Heart right ventricle (tissue), 16 donors: ENCODE data around the gene NECTIN3. TPM values are rescaled to one million over a fixed set of nuclear protein-coding genes. Genes with fewer than 3 reads are reported as not detected.

Experiments
- ATAC-seq, 8 donors: fragments of 200-7000 bp; cut with Tn5 transposase; one replicate each; pipeline ENCODE4 v1.9.1; 2020; ENCODE audit warnings: mild to moderate bottlenecking in 8 of 8, moderate library complexity in 8 of 8, moderate number of reproducible peaks in 1 of 8
- DNase-seq, 2 donors: peaks; one replicate each; pipeline ENCODE4 v3.0.0-alpha.2; 2020
- H3K27ac ChIP-seq, 10 donors: fragments of 200-600 bp; sonication (generic) in 2 of 10; one replicate each; pipeline versions ENCODE4 v1.5.0 to v1.8.0; 2020 to 2022; ENCODE audit warnings: mild to moderate bottlenecking in 3 of 10
- H3K27me3 ChIP-seq, 7 donors: fragments of 200-600 bp; one replicate each; pipeline ENCODE4 v1.8.0; 2021 to 2022; ENCODE audit warnings: mild to moderate bottlenecking in 2 of 7
- H3K36me3 ChIP-seq, 9 donors: fragments of 200-600 bp; sonication (generic) in 1 of 9; one replicate each; pipeline versions ENCODE4 v1.5.0 to v1.8.0; 2020 to 2022; ENCODE audit warnings: mild to moderate bottlenecking in 2 of 9
- H3K4me1 ChIP-seq, 9 donors: fragments of 200-600 bp; sonication (generic) in 1 of 9; one replicate each; pipeline versions ENCODE4 v1.5.0 to v1.8.0; 2020 to 2022; ENCODE audit warnings: mild to moderate bottlenecking in 4 of 9
- H3K4me3 ChIP-seq, 10 donors: fragments of 200-600 bp; sonication (generic) in 2 of 10; one replicate each; pipeline versions ENCODE4 v1.5.0 to v1.8.0; 2020 to 2022; ENCODE audit warnings: mild to moderate bottlenecking in 7 of 10, moderate library complexity in 2 of 10
- H3K9me3 ChIP-seq, 11 donors: fragments of 200-600 bp in 10 of 11; sonication (generic) in 2 of 11; one replicate each; pipeline versions ENCODE4 v1.5.0 to v1.8.0; 2013 to 2022; ENCODE audit warnings: mild to moderate bottlenecking in 2 of 11, control low read depth in 1 of 11, moderate library complexity in 1 of 11
- CTCF ChIP-seq, 9 donors: fragments of 200-600 bp; sonication (generic) in 2 of 9; IDR thresholded peaks; one replicate each; pipeline versions ENCODE4 v1.5.0 to v1.8.0; 2021 to 2022; ENCODE audit warnings: antibody characterized with exemption in 9 of 9, mild to moderate bottlenecking in 5 of 9, moderate library complexity in 1 of 9
- WGBS, 2 donors: extraction: QIAGEN DNeasy Blood & Tissue Kit; methylation state at CpG; one replicate each; pipeline ENCODE4 v1.1.7; 2013; ENCODE audit warnings: inconsistent platforms in 1 of 2; 5-methylcytosine and 5-hydroxymethylcytosine counted together
- intact Hi-C, 10 donors: fragments of 100-400 bp; cut with DNase I; formaldehyde crosslinking; loops; one replicate each; pipeline versions ENCODE4 v1.11.1 to v1.14.2; 2022
- polyA plus RNA-seq, 2 donors: library from polyadenylated mRNA; stranded (reverse); fragments of 200-250 nt; gene quantifications; one replicate each; pipeline ENCODE4 v1.2.3, GENCODE V29; 2013
- total RNA-seq, 10 donors: library from RNA; stranded (reverse); fragmentation: NEBNext Ultra II Directional in 3 of 10; extraction: Animal tissue kit (Norgen Biotek cat#: 25700) in 3 of 10; gene quantifications; one replicate each; pipeline versions ENCODE4 v1.2.1 to v1.2.4, GENCODE V29; 2021 to 2023
- donor health status: Arrhythmogenic right ventricular cardiomyopathy.
- donor health status: ischemic (EF 13 %, LVEDD 7.1; RV severe dilation, severe dysfunction).
- donor health status: healthy with polysubstance abuse.
- donor health status: DM: no; HTN: yes; CAD: no.
- donor health status: DM: no; HTN: no; CAD: no.
- donor health status: ischemic (EF 25% LVEDD 6.9; RV normal size, moderate dysfunction).
- donor health status: ischemic (EF 25% LVEDD 5.7; RV mildly dilated, moderate dysfunction).
- donor health status: healthy.
- donor health status: DM: yes; HTN: yes; CAD: no.
- donor health status: Ischemic cardiomyopathy.
- donor health status: ischemic (EF 35%, LVEDD 5.7; RV mildly dilated, moderate dysfunction).
- donor health status: nonischemic (EF 11% LVEDD 7.7; RV severe dilation, severe dysfunction).
- donor health status: DM: yes; HTN: yes; CAD: no.
- donor health status: PGD.
- donor health status: ischemic (EF 29% LVEDD 5.4; RV normal size, mild dysfunction).
- donor health status: nonischemic (EF 23%, LVEDD 6.1; RV moderate dilation, normal function).

Gene NECTIN3
- total and polyA plus RNA-seq, 12 donors, result 2.6 to 11.5 (median 7.8) TPM

GRCh38 chr3:111218615-111219014 is 147.0 kb downstream of the NECTIN3 start:
- Histone ChIP-seq H3K27me3 (no peaks in the 10 kb centered on the region), H3K4me1 (no peaks in the 10 kb centered on the region), H3K9me3 (no peaks in the 10 kb centered on the region), H3K27ac (no peak overlapping the region), H3K4me3 (no peak overlapping the region), H3K36me3 (no peaks in the 10 kb centered on the region)
- 73 to 79% methylated on average over 1 of the region's 1 CpG for WGBS, 2 donors
- no peak for TF ChIP-seq CTCF (IDR thresholded peaks at IDR 0.05)
- no peak for DNase-seq
- intact Hi-C loops, result no loop called here
- ATAC-seq, result no peak

GRCh38 chr3:111227216-111227615 is 155.6 kb downstream of the NECTIN3 start:
- no peak for TF ChIP-seq CTCF (IDR thresholded peaks at IDR 0.05)
- Histone ChIP-seq H3K27ac (no peak overlapping the region), H3K27me3 (no peaks in the 10 kb centered on the region), H3K4me3 (no peak overlapping the region), H3K9me3 (peaks cover 0 to 9% (median 0%) of the 10 kb centered on the region in 11 donors), H3K4me1 (no peaks in the 10 kb centered on the region), H3K36me3 (no peaks in the 10 kb centered on the region)
- no peak for DNase-seq
- intact Hi-C loops, result no loop called here
- no peak for ATAC-seq

GRCh38 chr3:111229301-111229700 is 157.7 kb downstream of the NECTIN3 start:
- Histone ChIP-seq H3K4me3 (no peak overlapping the region), H3K4me1 (no peaks in the 10 kb centered on the region), H3K36me3 (no peaks in the 10 kb centered on the region), H3K27me3 (no peaks in the 10 kb centered on the region), H3K27ac (no peak overlapping the region), H3K9me3 (peaks cover 0 to 9% (median 0%) of the 10 kb centered on the region in 11 donors)
- no peak for TF ChIP-seq CTCF (IDR thresholded peaks at IDR 0.05)
- ATAC-seq, result no peak
- no peak for DNase-seq
- WGBS, 2 donors, result 89 to 91% methylated on average over 3 of the region's 3 CpGs
- intact Hi-C loops, result no loop called here

- 75 to 76% methylated on average over 6 of the region's 6 CpGs for WGBS, 2 donors
- Histone ChIP-seq H3K4me3 (no peak overlapping the region), H3K9me3 (peaks cover 0 to 14% (median 0%) of the 10 kb centered on the region in 11 donors), H3K27ac (no peak overlapping the region), H3K4me1 (no peaks in the 10 kb centered on the region), H3K27me3 (no peaks in the 10 kb centered on the region), H3K36me3 (no peaks in the 10 kb centered on the region)
- intact Hi-C loops, result no loop called here
- ATAC-seq (no peak), DNase-seq (no peak)
- no peak for TF ChIP-seq CTCF (IDR thresholded peaks at IDR 0.05)
Measured at GRCh38 chr3:111236836-111237713, 165.5 kb downstream of the NECTIN3 start.
